COLO668 (cell line): ENCODE results near the gene ADGRB2.

Experiments used
- DNase-seq: peaks from one replicate; lab custom pipeline; 2025; ENCODE audit not compliant: unreplicated experiment; lab: John Stamatoyannopoulos, UW

Gene ADGRB2

GRCh38 chr1:31750858-31751510 is 13.2 kb downstream of the ADGRB2 start:
- no peak for DNase-seq

GRCh38 chr1:31749785-31750735 is 14.1 kb downstream of the ADGRB2 start:
- DNase-seq = no peak

- DNase-seq = no peak
These were observed 15.8 kb downstream of the ADGRB2 start for GRCh38 chr1:31748365-31748764.

- no peak for DNase-seq
These were observed 16.8 kb downstream of the ADGRB2 start for GRCh38 chr1:31747304-31747703.

GRCh38 chr1:31746687-31747086 is 17.5 kb downstream of the ADGRB2 start:
- DNase-seq = no peak

- no peak for DNase-seq
These were observed 18.0 kb downstream of the ADGRB2 start for GRCh38 chr1:31745946-31746670.

GRCh38 chr1:31745096-31745945 is 18.8 kb downstream of the ADGRB2 start:
- peak; percentile 81 for DNase-seq

GRCh38 chr1:31744165-31744888 is 19.8 kb downstream of the ADGRB2 start:
- no peak for DNase-seq

- no peak for DNase-seq
These were observed 21.5 kb downstream of the ADGRB2 start for GRCh38 chr1:31742462-31743212.

- DNase-seq = no peak
These were observed 24.8 kb downstream of the ADGRB2 start for GRCh38 chr1:31739346-31739745.

GRCh38 chr1:31736675-31737074 is 27.5 kb downstream of the ADGRB2 start:
- no peak for DNase-seq

- DNase-seq = no peak
These were observed 28.6 kb downstream of the ADGRB2 start for GRCh38 chr1:31735571-31735970.

GRCh38 chr1:31734582-31735107 is 29.5 kb downstream of the ADGRB2 start:
- no peak for DNase-seq

- DNase-seq = no peak
These were observed 30.5 kb downstream of the ADGRB2 start for GRCh38 chr1:31733389-31734219.

GRCh38 chr1:31732751-31733289 is 31.3 kb downstream of the ADGRB2 start:
- no peak for DNase-seq

GRCh38 chr1:31732343-31732742 is 31.8 kb downstream of the ADGRB2 start:
- DNase-seq = no peak

GRCh38 chr1:31731049-31731565 is 33.0 kb downstream of the ADGRB2 start:
- no peak for DNase-seq
